H1 (cell line): ENCODE data around the gene CACNA1C. TPM values are rescaled to one million over a fixed set of nuclear protein-coding genes. Genes with fewer than 3 reads are reported as not detected.

Experiments
- CTCF ChIA-PET: fragments of 300-600 bp; sonication (Branson Sonifier 250); formaldehyde crosslinking; loops from one replicate; lab custom pipeline; 2021; ENCODE audit not compliant: partially characterized antibody; lab: Charles Lee
- POLR2A ChIA-PET: fragments of 300-600 bp; sonication (Branson Sonifier 250); formaldehyde crosslinking; loops from one replicate; lab custom pipeline; 2021; ENCODE audit warnings: inconsistent platforms; ENCODE audit not compliant: partially characterized antibody; lab: Charles Lee
- DNase-seq, 2 experiments: peaks; one replicate each; pipeline versions ENCODE4 v3.0.0 to v3.0.0-alpha.2; 2010 to 2022; ENCODE audit warnings: low spot score in 2 of 2, low read depth in 1 of 2, mixed read lengths in 1 of 2
- FAIRE-seq: peaks from 2 replicates; lab custom pipeline; 2011; peaks lifted over from hg19 to GRCh38; lab: Jason Lieb, UNC
- H2AFZ ChIP-seq: 2 replicates; pipeline ENCODE4 v1.8.1; 2012; ENCODE audit warnings: low read length, inconsistent platforms
- H2AK5ac ChIP-seq: 2 replicates; pipeline ENCODE4 v1.6.1; 2013; ENCODE audit warnings: low read depth, low read length
- H2BK120ac ChIP-seq: replicated peaks from 2 replicates; pipeline ENCODE3; 2013; ENCODE audit warnings: low read depth, low read length, inconsistent platforms
- H2BK12ac ChIP-seq: 2 replicates; pipeline ENCODE4 v1.6.1; 2013; ENCODE audit warnings: low read depth, low read length
- H2BK15ac ChIP-seq: 2 replicates; pipeline ENCODE4 v1.6.1; 2013; ENCODE audit warnings: low read length
- H2BK20ac ChIP-seq: 2 replicates; pipeline ENCODE4 v1.6.1; 2013; ENCODE audit warnings: low read length
- H2BK5ac ChIP-seq: 2 replicates; pipeline ENCODE4 v1.6.1; 2013; ENCODE audit warnings: low read depth, low read length
- H3K14ac ChIP-seq: 2 replicates; pipeline ENCODE4 v1.6.1; 2013; ENCODE audit warnings: inconsistent platforms; ENCODE audit not compliant: insufficient read length
- H3K18ac ChIP-seq: 2 replicates; pipeline ENCODE4 v1.6.1; 2013; ENCODE audit warnings: low read length; ENCODE audit errors: extremely low read depth
- H3K23ac ChIP-seq: 2 replicates; pipeline ENCODE4 v1.6.1; 2013; ENCODE audit warnings: inconsistent platforms; ENCODE audit not compliant: insufficient read length
- H3K23me2 ChIP-seq: 2 replicates; pipeline ENCODE4 v1.6.1; 2013; ENCODE audit warnings: low read depth, low read length
- H3K27ac ChIP-seq: 2 replicates; pipeline ENCODE4 v1.6.1; 2011; ENCODE audit warnings: low read depth, low read length, inconsistent platforms
- H3K27me3 ChIP-seq, 4 experiments: replicated peaks in 1 of 4; 1 replicate in 1 of 4; 2 replicates in 3 of 4; pipeline versions ENCODE4 v1.6.1 to v1.8.1; 2011 to 2013; ENCODE audit warnings: low read length in 3 of 4, mild to moderate bottlenecking in 3 of 4, inconsistent platforms in 2 of 4, mixed read lengths in 2 of 4, moderate library complexity in 1 of 4; ENCODE audit not compliant: control insufficient read depth in 3 of 4, insufficient read depth in 3 of 4; ENCODE audit errors: extremely low read depth in 1 of 4
- H3K36me3 ChIP-seq, 4 experiments: 2 replicates each; pipeline versions ENCODE4 v1.6.1 to v1.8.1; 2011 to 2013; ENCODE audit warnings: mild to moderate bottlenecking in 4 of 4, low read length in 3 of 4, moderate library complexity in 2 of 4, control low read depth in 1 of 4, inconsistent platforms in 1 of 4; ENCODE audit not compliant: insufficient read depth in 4 of 4, control insufficient read depth in 2 of 4
- H3K4ac ChIP-seq: replicated peaks from 2 replicates; pipeline ENCODE3; 2013; ENCODE audit warnings: low read length, low read depth, mixed read lengths, inconsistent platforms; ENCODE audit not compliant: insufficient read length
- H3K4me1 ChIP-seq, 4 experiments: replicated peaks in 1 of 4; 1 replicate in 1 of 4; 2 replicates in 3 of 4; pipeline versions ENCODE4 v1.6.1 to v1.8.1; 2011 to 2013; ENCODE audit warnings: low read length in 3 of 4, inconsistent platforms in 2 of 4, mixed read lengths in 1 of 4; ENCODE audit not compliant: insufficient read depth in 4 of 4, control insufficient read depth in 3 of 4
- H3K4me2 ChIP-seq, 2 experiments: 2 replicates each; pipeline versions ENCODE4 v1.6.1 to v1.8.1; 2011 to 2013; ENCODE audit warnings: low read depth in 2 of 2, low read length in 2 of 2, control low read depth in 1 of 2, inconsistent platforms in 1 of 2, mild to moderate bottlenecking in 1 of 2; ENCODE audit not compliant: insufficient read depth in 1 of 2
- H3K4me3 ChIP-seq, 4 experiments: fragments of 200-600, 300-600 bp in 1 of 4; sonication (generic), shearing (Covaris generic), sonication (Bioruptor Twin) in 1 of 4; 2 replicates each; pipeline versions ENCODE4 v1.5.1 to v1.8.1; 2011 to 2016; ENCODE audit warnings: low read length in 4 of 4, low read depth in 3 of 4, control low read depth in 2 of 4, inconsistent platforms in 2 of 4, mild to moderate bottlenecking in 2 of 4, mixed read lengths in 1 of 4, moderate library complexity in 1 of 4; ENCODE audit not compliant: insufficient read depth in 2 of 4; ENCODE audit errors: extremely low read depth in 1 of 4
- H3K56ac ChIP-seq: replicated peaks from 2 replicates; pipeline ENCODE3; 2013; ENCODE audit warnings: low read depth, mild to moderate bottlenecking, mixed read lengths, low read length, inconsistent platforms; ENCODE audit not compliant: insufficient read length
- H3K79me1 ChIP-seq: 2 replicates; pipeline ENCODE4 v1.6.1; 2013; ENCODE audit warnings: low read depth, low read length, control low read depth
- H3K79me2 ChIP-seq, 2 experiments: 2 replicates each; pipeline versions ENCODE4 v1.6.1 to v1.8.1; 2012 to 2013; ENCODE audit warnings: low read length in 2 of 2, mild to moderate bottlenecking in 2 of 2, inconsistent platforms in 1 of 2; ENCODE audit not compliant: insufficient read depth in 2 of 2, control insufficient read depth in 1 of 2
- H3K9ac ChIP-seq, 4 experiments: replicated peaks in 1 of 4; 1 replicate in 1 of 4; 2 replicates in 3 of 4; pipeline versions ENCODE4 v1.6.1 to v1.8.1; 2011 to 2013; ENCODE audit warnings: low read depth in 3 of 4, low read length in 3 of 4, control low read depth in 2 of 4, mild to moderate bottlenecking in 2 of 4, moderate library complexity in 2 of 4, inconsistent platforms in 1 of 4; ENCODE audit errors: extremely low read depth in 1 of 4
- H3K9me3 ChIP-seq, 2 experiments: 2 replicates each; pipeline versions ENCODE4 v1.6.1 to v1.8.1; 2012 to 2013; ENCODE audit warnings: mild to moderate bottlenecking in 2 of 2, moderate library complexity in 2 of 2, control low read depth in 1 of 2, inconsistent platforms in 1 of 2, low read depth in 1 of 2, low read length in 1 of 2, mixed read lengths in 1 of 2; ENCODE audit not compliant: insufficient read depth in 2 of 2
- H4K20me1 ChIP-seq, 2 experiments: replicated peaks in 1 of 2; 2 replicates each; pipeline versions ENCODE3 to v1.8.1; 2011 to 2013; ENCODE audit warnings: inconsistent platforms in 2 of 2, low read length in 2 of 2, mild to moderate bottlenecking in 1 of 2; ENCODE audit not compliant: insufficient read depth in 2 of 2, control insufficient read depth in 1 of 2
- H4K5ac ChIP-seq: 2 replicates; pipeline ENCODE4 v1.6.1; 2013; ENCODE audit warnings: low read length, low read depth, mixed read lengths, inconsistent platforms; ENCODE audit not compliant: insufficient read length
- H4K8ac ChIP-seq: 2 replicates; pipeline ENCODE4 v1.8.0; 2013; ENCODE audit warnings: mild to moderate bottlenecking, moderate library complexity, low read length, inconsistent platforms; ENCODE audit not compliant: insufficient read depth; ENCODE audit errors: extremely low read depth
- H4K91ac ChIP-seq: replicated peaks from 2 replicates; pipeline ENCODE3; 2013; ENCODE audit warnings: low read length, mixed read lengths, inconsistent platforms; ENCODE audit not compliant: insufficient read length
- BACH1 ChIP-seq: IDR thresholded peaks from 2 replicates; pipeline ENCODE4 v1.6.1; 2012; ENCODE audit warnings: low read length, improper control_type of control experiment
- CHD1 ChIP-seq: IDR thresholded peaks from 2 replicates; pipeline ENCODE4 v1.6.1; 2012; ENCODE audit warnings: low read depth, low read length, improper control_type of control experiment
- CHD2 ChIP-seq: IDR thresholded peaks from 2 replicates; pipeline ENCODE4 v1.6.1; 2012; ENCODE audit warnings: low read length, improper control_type of control experiment
- CTBP2 ChIP-seq: IDR thresholded peaks from 2 replicates; pipeline ENCODE4 v1.7.0; 2011; ENCODE audit warnings: borderline replicate concordance, mild to moderate bottlenecking, moderate library complexity, mixed read lengths, low read length; ENCODE audit not compliant: insufficient read depth, insufficient read length
- FOSL1 ChIP-seq: IDR thresholded peaks from 2 replicates; pipeline ENCODE4 v1.6.1; 2011; ENCODE audit warnings: mild to moderate bottlenecking, low read depth, low read length, moderate library complexity; ENCODE audit not compliant: insufficient read depth
- GABPA ChIP-seq: IDR thresholded peaks from 2 replicates; pipeline ENCODE4 v1.6.1; 2011; ENCODE audit warnings: mild to moderate bottlenecking, low read length, moderate library complexity, borderline replicate concordance; ENCODE audit not compliant: insufficient read depth
- POLR2A ChIP-seq, 2 experiments: IDR thresholded peaks; 1 replicate in 1 of 2; 2 replicates in 1 of 2; pipeline ENCODE4 v1.6.1; 2011; ENCODE audit warnings: low read depth in 2 of 2, low read length in 2 of 2, mild to moderate bottlenecking in 2 of 2; ENCODE audit errors: control extremely low read depth in 1 of 2
- POU5F1 ChIP-seq: IDR thresholded peaks from 2 replicates; pipeline ENCODE4 v1.6.1; 2011; ENCODE audit warnings: low read depth, mild to moderate bottlenecking, low read length, moderate library complexity
- RFX5 ChIP-seq: IDR thresholded peaks from 2 replicates; pipeline ENCODE4 v1.6.1; 2011; ENCODE audit warnings: low read depth, low read length, improper control_type of control experiment, borderline replicate concordance
- RNF2 ChIP-seq: fragments of 200-900, 300-1000 bp; sonication (generic); IDR thresholded peaks from 2 replicates; pipeline ENCODE4 v1.7.1; 2016; ENCODE audit warnings: borderline replicate concordance, low read depth, mild to moderate bottlenecking, antibody characterized with exemption, low read length; ENCODE audit not compliant: poor library complexity, severe bottlenecking; ENCODE audit errors: missing control alignments
- SRF ChIP-seq: IDR thresholded peaks from 2 replicates; pipeline ENCODE4 v1.6.1; 2011; ENCODE audit warnings: mild to moderate bottlenecking, low read depth, low read length, moderate library complexity
- WGBS, 2 experiments: shearing (Covaris generic) in 1 of 2; methylation state at CpG; one replicate each; pipeline versions ENCODE4 v1.1.6 to v1.1.7; 2013 to 2015; ENCODE audit warnings: low lambda C conversion rate in 2 of 2, mixed read lengths in 2 of 2, inconsistent platforms in 1 of 2, low coverage in 1 of 2, missing lambda C conversion rate in 1 of 2; ENCODE audit not compliant: insufficient replicate concordance in 2 of 2, insufficient coverage in 1 of 2, insufficient read length in 1 of 2; ENCODE audit errors: extremely low coverage in 1 of 2, missing lambda C conversion rate in 1 of 2; 5-methylcytosine and 5-hydroxymethylcytosine counted together
- polyA plus RNA-seq, 7 experiments: library from polyadenylated mRNA; depleted of rRNA in 3 of 7; stranded (reverse) in 5 of 7; unstranded in 2 of 7; fragments of >200 nt in 5 of 7; fragments of 200-250 nt in 2 of 7; gene quantifications; 1 replicate in 5 of 7; 2 replicates in 1 of 7; 4 replicates in 1 of 7; pipeline versions ENCODE4 v1.2.1 to v1.2.3, GENCODE V29; 2011 to 2013; ENCODE audit warnings: missing spikeins in 2 of 7, mixed read lengths in 2 of 7
- total RNA-seq: library from RNA; stranded (reverse); fragmentation: NEBNext Ultra II Directional; extraction: Animal tissue kit (Norgen Biotek cat#: 25700); gene quantifications from 2 replicates; pipeline ENCODE4 v1.2.1, GENCODE V29; 2021
- TF ChIP-seq, protein P1 (sequence below), 3 experiments: IDR thresholded peaks; 1 replicate in 2 of 3; 2 replicates in 1 of 3; pipeline versions ENCODE4 v1.5.1 to v1.6.1; 2011; ENCODE audit warnings: low read length in 3 of 3, mild to moderate bottlenecking in 3 of 3, inconsistent platforms in 2 of 3, low read depth in 1 of 3, moderate library complexity in 1 of 3; ENCODE audit not compliant: insufficient read depth in 1 of 3; ENCODE audit errors: control extremely low read depth in 1 of 3

CACNA1C gene
- total and polyA plus RNA-seq, 2 of the 8 experiments (the other 6 are each of a cell fraction or from before 2014, with no cell fraction given), result 1.3 TPM

DNA sequence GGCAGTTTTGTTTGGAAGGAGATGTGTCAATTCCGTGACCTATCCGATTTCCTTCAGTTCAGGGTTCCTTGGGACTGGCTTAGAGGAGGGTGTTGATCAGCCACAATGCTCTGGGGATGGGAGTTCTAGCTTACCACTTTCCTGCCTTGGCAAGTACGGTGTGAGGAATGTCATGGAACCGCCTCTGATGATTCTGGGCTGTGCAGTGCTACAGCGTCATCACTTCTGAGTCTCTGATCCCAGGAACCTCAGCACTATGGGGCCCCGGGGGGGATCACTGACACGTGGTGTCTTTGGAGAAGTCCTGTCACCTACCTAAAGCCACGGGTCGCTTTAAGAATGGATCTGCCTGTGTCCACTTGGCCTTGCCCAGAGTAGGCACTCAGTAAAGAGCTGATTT, 470.5 kb downstream of the CACNA1C start:
- no peak overlapping the region for H2BK15ac ChIP-seq
- FAIRE-seq (no peak), DNase-seq (no peak)
- H3K4me1 ChIP-seq, result no peaks in the 10 kb centered on the region
- no peaks in the 10 kb centered on the region for H4K20me1 ChIP-seq
- H4K91ac ChIP-seq, result no peak overlapping the region
- H3K27ac ChIP-seq, result no peak overlapping the region
- no peak overlapping the region for H2AFZ ChIP-seq
- WGBS, 2 experiments, result 88% methylated on average over 9 of the region's 9 CpGs; no CpG with 5 or more reads in 1 of the 2 experiments
- POLR2A ChIA-PET, result no interaction called here
- H3K27me3 ChIP-seq, result no peaks in the 10 kb centered on the region
- H4K5ac ChIP-seq, result no peak overlapping the region
- no peak overlapping the region for H2AK5ac ChIP-seq
- H3K79me1 ChIP-seq, result no peaks in the 10 kb centered on the region
- no peak overlapping the region for H2BK120ac ChIP-seq
- H2BK5ac ChIP-seq, result no peak overlapping the region
- CTCF ChIA-PET, result interaction anchor here (1.2 to 1.8 kb wide), 2 partner anchors 20 to 94 kb away, joined by 3 to 4 read pairs; no protein-coding TSS in a partner anchor
- no peaks in the 10 kb centered on the region for H3K9me3 ChIP-seq
- no peak overlapping the region for H3K23ac ChIP-seq
- H3K4me3 ChIP-seq, result no peak overlapping the region
- no peaks in the 10 kb centered on the region for H3K79me2 ChIP-seq
- H3K56ac ChIP-seq, result no peak overlapping the region
- H3K9ac ChIP-seq, result no peak overlapping the region
- no peaks in the 10 kb centered on the region for H3K36me3 ChIP-seq
- no peak overlapping the region for H2BK12ac ChIP-seq
- no peak overlapping the region for H4K8ac ChIP-seq
- H3K18ac ChIP-seq, result no peak overlapping the region
- no peak overlapping the region for H3K4ac ChIP-seq
- no peak overlapping the region for H3K14ac ChIP-seq
- no peak overlapping the region for H3K4me2 ChIP-seq
- H3K23me2 ChIP-seq, result no peaks in the 10 kb centered on the region
- no peak overlapping the region for H2BK20ac ChIP-seq
- no peak for TF ChIP-seq FOSL1
- TF ChIP-seq GABPA, result no peak
- TF ChIP-seq CHD1, result no peak
- no peak for TF ChIP-seq POLR2A (IDR thresholded peaks at IDR 0.05; ENCODE audit: control extremely low read depth in 1 of 2, low read depth in 2 of 2, low read length in 2 of 2)
- no peak for TF ChIP-seq SRF
- TF ChIP-seq POU5F1, result no peak
- TF ChIP-seq CHD2, result no peak
- no peak for TF ChIP-seq BACH1
- TF ChIP-seq RFX5, result no peak
- TF ChIP-seq, protein P1, sequence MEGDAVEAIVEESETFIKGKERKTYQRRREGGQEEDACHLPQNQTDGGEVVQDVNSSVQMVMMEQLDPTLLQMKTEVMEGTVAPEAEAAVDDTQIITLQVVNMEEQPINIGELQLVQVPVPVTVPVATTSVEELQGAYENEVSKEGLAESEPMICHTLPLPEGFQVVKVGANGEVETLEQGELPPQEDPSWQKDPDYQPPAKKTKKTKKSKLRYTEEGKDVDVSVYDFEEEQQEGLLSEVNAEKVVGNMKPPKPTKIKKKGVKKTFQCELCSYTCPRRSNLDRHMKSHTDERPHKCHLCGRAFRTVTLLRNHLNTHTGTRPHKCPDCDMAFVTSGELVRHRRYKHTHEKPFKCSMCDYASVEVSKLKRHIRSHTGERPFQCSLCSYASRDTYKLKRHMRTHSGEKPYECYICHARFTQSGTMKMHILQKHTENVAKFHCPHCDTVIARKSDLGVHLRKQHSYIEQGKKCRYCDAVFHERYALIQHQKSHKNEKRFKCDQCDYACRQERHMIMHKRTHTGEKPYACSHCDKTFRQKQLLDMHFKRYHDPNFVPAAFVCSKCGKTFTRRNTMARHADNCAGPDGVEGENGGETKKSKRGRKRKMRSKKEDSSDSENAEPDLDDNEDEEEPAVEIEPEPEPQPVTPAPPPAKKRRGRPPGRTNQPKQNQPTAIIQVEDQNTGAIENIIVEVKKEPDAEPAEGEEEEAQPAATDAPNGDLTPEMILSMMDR (IDR thresholded peaks at IDR 0.05; ENCODE audit: control extremely low read depth in 1 of 3, insufficient read depth in 1 of 3, low read depth in 1 of 3, low read length in 3 of 3), result no peak
- TF ChIP-seq CTBP2, result no peak
- TF ChIP-seq RNF2, result no peak
